Left cardiac atrium (tissue), 4 donors: ENCODE data around the gene KAT7. TPM values are rescaled to one million over a fixed set of nuclear protein-coding genes. Genes with fewer than 3 reads are reported as not detected.
"Not testable (repeated sequence)": the region's sequence is repeated elsewhere in the genome, so short reads cannot be mapped to it uniquely, and the experiment has no call there.

Experiments used
- ATAC-seq, 2 donors: fragments of 200-7000 bp; cut with Tn5 transposase; one replicate each; pipeline ENCODE4 v1.9.1; 2020; ENCODE audit warnings: mild to moderate bottlenecking in 2 of 2, moderate library complexity in 2 of 2
- DNase-seq: peaks from one replicate; pipeline ENCODE4 v3.0.0-alpha.2; 2020
- intact Hi-C, 2 donors: fragments of 100-400 bp; cut with DNase I; formaldehyde crosslinking; loops; one replicate each; pipeline versions ENCODE4 v1.14.1 to v1.15.1; 2022 to 2023
- total RNA-seq, 2 donors: library from RNA; stranded (reverse); fragmentation: NEBNext Ultra II Directional; extraction: Animal tissue kit (Norgen Biotek cat#: 25700); gene quantifications; one replicate each; pipeline ENCODE4 v1.2.1, GENCODE V29; 2021
- donor health status: DM: no; HTN: yes; CAD: no.
- donor health status: DM: no; HTN: yes; CAD: no; lungs with severe emphysema.
- donor health status: DM: yes; HTN: yes; CAD: no.
- donor health status: Dilated cardiomyopathy.

The KAT7 gene
- total RNA-seq, 2 donors from 2014 or later: 47.5 to 49.0 TPM

GRCh38 chr17:49758464-49759010 is 29.9 kb upstream of the KAT7 start:
- DNase-seq: not testable (repeated sequence)
- peak in 1 of 2 donors; percentile 9 for ATAC-seq
- intact Hi-C loops: loop anchor here in 1 of 2 donors (5.0 kb wide), 1 partner anchor 36 kb away; no protein-coding TSS in a partner anchor

- intact Hi-C loops: loop anchor here in 1 of 2 donors (5.0 kb wide), 1 partner anchor 37 kb away; no protein-coding TSS in a partner anchor
- DNase-seq (no peak), ATAC-seq (no peak)
Measured at GRCh38 chr17:49759203-49759602, 29.3 kb upstream of the KAT7 start.

GRCh38 chr17:49760296-49760695 is 28.2 kb upstream of the KAT7 start:
- ATAC-seq (no peak), DNase-seq (no peak)
- intact Hi-C loops: no loop called here

- no peak for DNase-seq
- intact Hi-C loops: no loop called here
- ATAC-seq: no peak
Measured at GRCh38 chr17:49760932-49761558, 27.4 kb upstream of the KAT7 start.

GRCh38 chr17:49762151-49762941 is 26.1 kb upstream of the KAT7 start:
- intact Hi-C loops: no loop called here

GRCh38 chr17:49763735-49764558 is 24.5 kb upstream of the KAT7 start, which contains the start of gene FAM117A:
TSS of gene FAM117A (minus strand) at chr17:49764131. CDS start at chr17:49764087, 44 bp downstream.
- ATAC-seq (peak; percentile 98 to 99), DNase-seq (peak; percentile 97)
- intact Hi-C loops: no loop called here

More at GRCh38 chr17:49762151-49762941, 26.1 kb upstream of the KAT7 start:
- no peak for ATAC-seq
- DNase-seq: no peak

GRCh38 chr17:49764559-49765180 is 23.8 kb upstream of the KAT7 start:
- DNase-seq (no peak), ATAC-seq (no peak)
- intact Hi-C loops: no loop called here

- intact Hi-C loops: no loop called here
- ATAC-seq: no peak
- DNase-seq: no peak
Measured at GRCh38 chr17:49766918-49767530, 21.5 kb upstream of the KAT7 start.

GRCh38 chr17:49775546-49776260 is 12.8 kb upstream of the KAT7 start:
- DNase-seq (peak; percentile 76), ATAC-seq (peak; percentile 46 to 74)
- intact Hi-C loops: loop anchor here (5.0 kb wide), 2 partner anchors 68 to 77 kb away; partner anchors contain the start of gene SLC35B1 (in 2 of the 2)

GRCh38 chr17:49776551-49777300 is 11.8 kb upstream of the KAT7 start:
- intact Hi-C loops: loop anchor here (5.0 kb wide), 2 partner anchors 69 to 76 kb away; partner anchors contain the start of gene SLC35B1 (in 2 of the 2)
- DNase-seq (peak; percentile 37), ATAC-seq (peak; percentile 36 to 63)

GRCh38 chr17:49777563-49777962 is 10.9 kb upstream of the KAT7 start:
- no peak for ATAC-seq
- intact Hi-C loops: loop anchor here (5.0 kb wide), 2 partner anchors 70 to 75 kb away; partner anchors contain the start of gene SLC35B1 (in 2 of the 2)
- no peak for DNase-seq

- no peak for ATAC-seq
- no peak for DNase-seq
- intact Hi-C loops: loop anchor here (5.0 kb wide), 2 partner anchors 72 to 73 kb away; partner anchors contain the start of gene SLC35B1 (in 2 of the 2)
Measured at GRCh38 chr17:49779156-49779738, 9.2 kb upstream of the KAT7 start.

- intact Hi-C loops: loop anchor here (5.0 kb wide), 2 partner anchors 72 to 73 kb away; partner anchors contain the start of gene SLC35B1 (in 2 of the 2)
- peak; percentile 55 to 66 for ATAC-seq
- DNase-seq: no peak
Measured at GRCh38 chr17:49779739-49780231, 8.7 kb upstream of the KAT7 start.

- DNase-seq (no peak), ATAC-seq (peak in 1 of 2 donors; percentile 23)
- intact Hi-C loops: no loop called here
Measured at GRCh38 chr17:49783071-49783715, 5.3 kb upstream of the KAT7 start.

- DNase-seq (no peak), ATAC-seq (no peak)
- intact Hi-C loops: no loop called here
Measured at GRCh38 chr17:49783791-49784190, 4.7 kb upstream of the KAT7 start.
